Colon (tissue), 2 donors: ENCODE measurements around the gene PCSK6.

ENCODE experiments used
- FAIRE-seq: peaks from 2 replicates; lab custom pipeline; 2012; peaks lifted over from hg19 to GRCh38; lab: Jason Lieb, UNC
- donor health status: control.
- donor health status: control.

The PCSK6 gene

GRCh38 chr15:101446518-101447167 is 42.9 kb downstream of the PCSK6 start:
- FAIRE-seq, result no peak

GRCh38 chr15:101445562-101446517 is 43.7 kb downstream of the PCSK6 start:
- FAIRE-seq, result no peak

DNA sequence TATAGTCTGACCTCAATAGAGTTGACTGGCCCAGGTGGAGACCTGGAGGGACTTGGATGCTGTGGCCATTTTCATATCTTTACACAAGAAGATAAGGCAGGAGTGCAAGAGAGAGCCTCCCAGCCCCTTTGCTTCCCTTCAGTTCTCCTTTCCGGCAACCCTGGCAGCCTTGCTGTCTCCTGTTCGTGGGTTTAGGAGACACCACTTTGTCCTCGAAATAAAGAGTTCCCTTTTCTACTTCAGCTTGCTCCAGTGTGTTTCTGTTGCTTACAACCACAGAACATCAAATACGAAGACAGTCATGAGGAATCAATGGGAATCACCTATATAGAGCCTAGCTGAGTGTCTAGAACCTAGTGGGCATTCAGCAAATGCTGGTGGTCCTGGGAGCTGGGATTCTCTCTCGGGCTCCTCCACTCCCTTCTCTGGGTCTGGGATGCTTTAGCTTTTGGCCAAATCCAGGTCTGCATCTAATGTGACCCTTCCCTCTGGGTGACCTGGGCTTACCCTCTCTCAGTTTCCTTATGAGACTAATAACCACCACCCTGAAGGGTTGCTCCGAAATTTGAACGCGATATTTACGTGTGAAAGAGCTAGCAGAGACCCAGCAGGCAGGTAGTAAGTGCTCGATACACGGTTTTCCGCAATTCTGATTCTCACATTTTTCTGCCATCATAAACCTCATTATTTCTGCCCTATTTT is 44.5 kb downstream of the PCSK6 start:
- FAIRE-seq, result no peak

DNA sequence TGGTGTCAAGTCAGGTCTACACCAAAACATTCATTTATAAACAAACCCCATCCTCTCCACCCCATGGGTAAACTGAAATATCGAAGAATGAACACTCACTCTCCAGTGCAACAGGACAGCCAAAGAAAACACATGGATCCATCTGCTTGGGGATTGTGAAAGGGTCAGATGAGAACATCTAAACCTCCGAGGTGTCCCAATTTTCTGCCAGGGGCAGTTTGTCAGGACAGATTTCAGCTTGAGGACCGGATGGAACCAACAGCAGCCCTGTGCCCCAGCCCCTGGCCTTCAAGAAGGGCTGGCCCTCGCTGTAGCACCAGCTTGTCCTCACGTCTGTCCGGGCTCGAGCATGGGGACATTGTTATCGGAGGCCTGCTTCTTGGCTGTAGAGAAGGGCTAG is 45.5 kb downstream of the PCSK6 start:
- no peak for FAIRE-seq

DNA sequence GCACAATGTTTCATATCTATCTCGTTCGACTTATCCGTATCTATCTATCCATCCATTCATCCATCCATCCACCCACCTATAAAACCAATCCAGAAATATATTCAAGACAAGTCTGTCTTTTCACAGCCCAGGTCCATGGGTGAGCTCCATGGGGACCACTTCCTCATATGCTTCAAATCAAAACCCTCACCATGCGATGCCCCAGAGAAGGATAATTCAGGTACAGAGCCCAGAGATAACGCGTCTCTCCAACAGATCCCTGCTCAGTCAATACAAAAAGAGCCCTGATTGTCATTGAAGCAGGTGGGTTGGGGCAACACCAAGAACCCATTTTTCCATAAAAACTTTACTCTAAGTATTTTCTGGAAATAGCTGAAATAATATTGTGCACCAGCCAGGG is 47.2 kb downstream of the PCSK6 start:
- no peak for FAIRE-seq

DNA sequence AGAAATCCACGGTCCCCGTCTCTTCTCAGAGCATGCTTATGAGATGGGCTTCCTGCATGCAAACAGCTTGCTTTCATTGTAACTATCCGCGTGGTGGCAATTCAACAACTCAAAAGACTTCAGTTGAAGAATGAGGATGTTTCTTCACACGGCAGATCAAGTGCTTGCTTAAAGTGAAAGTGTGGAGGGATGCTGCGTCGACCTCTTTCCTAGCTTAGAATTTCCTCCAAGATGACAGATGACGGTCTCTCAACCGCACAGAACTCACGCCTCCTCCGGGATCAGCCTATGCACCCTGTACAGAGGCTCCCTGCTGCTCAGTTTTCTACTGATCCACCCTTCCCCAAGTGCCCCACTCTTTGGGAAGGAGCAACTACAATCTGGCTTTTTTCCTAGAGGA is 47.8 kb downstream of the PCSK6 start:
- FAIRE-seq, result no peak

DNA sequence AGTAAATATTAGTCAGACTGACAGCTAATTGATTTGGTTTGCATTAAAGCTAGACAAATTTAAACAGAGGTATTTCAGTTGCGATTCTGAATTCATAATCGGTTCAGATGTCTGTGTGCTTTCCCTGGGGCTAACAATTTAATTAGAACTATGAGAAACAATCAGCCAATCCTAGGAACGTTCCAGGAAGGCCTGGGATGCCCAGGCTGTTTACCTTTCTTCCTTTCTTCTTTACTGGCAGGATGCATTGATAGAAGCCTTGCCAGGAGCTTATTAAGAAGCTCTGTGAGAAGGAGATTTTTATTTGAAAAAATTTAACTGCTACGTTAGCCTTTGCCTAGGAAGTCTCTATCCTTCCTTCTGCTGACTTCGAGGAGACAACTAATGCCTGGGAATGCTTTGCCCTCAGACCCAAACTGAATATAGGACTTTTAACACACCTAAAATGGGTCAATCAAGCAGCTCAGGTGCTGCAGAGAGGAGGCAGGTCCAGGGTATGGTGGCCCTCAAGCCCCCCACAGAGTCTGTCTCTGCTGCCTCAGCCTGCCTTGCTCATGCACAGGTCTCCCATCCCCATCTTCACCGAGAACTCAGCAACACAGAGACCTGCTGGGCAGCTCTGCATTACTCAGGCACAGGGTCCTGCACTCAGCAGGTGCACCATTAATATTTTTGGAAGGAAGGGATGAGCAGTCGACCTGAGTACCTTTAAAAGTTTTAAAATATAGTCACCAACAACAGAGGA is 48.5 kb downstream of the PCSK6 start:
- no peak for FAIRE-seq

- no peak for FAIRE-seq
Observed at GRCh38 chr15:101439920-101440319, 49.6 kb downstream of the PCSK6 start.

- FAIRE-seq, result no peak
Observed at GRCh38 chr15:101439285-101439919, 50.1 kb downstream of the PCSK6 start.

GRCh38 chr15:101438482-101439284 is 50.8 kb downstream of the PCSK6 start:
- FAIRE-seq, result no peak

GRCh38 chr15:101437618-101438481 is 51.7 kb downstream of the PCSK6 start:
- no peak for FAIRE-seq

GRCh38 chr15:101437209-101437608 is 52.3 kb downstream of the PCSK6 start:
- FAIRE-seq, result no peak

- no peak for FAIRE-seq
Observed at GRCh38 chr15:101436526-101436925, 53.0 kb downstream of the PCSK6 start.

DNA sequence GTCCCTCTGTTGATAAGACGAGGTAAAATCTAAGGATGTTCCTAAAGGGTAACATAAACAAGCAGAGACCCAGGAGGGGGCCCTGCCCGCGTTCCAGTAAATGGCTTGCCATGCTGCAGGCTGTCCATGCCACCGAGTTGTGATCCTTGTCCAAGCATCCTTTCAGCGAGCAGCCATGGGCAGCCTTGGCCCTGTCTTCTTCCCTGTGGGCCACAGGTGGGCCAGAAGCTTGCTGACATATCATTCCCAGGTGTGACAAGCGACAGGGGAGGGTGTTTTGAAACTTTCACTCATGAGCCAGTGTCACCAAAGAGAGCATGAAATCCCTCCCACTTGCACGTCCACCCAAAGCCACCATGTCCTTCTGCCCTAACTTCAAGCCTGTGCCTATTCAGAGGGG is 53.7 kb downstream of the PCSK6 start:
- no peak for FAIRE-seq

GRCh38 chr15:101434032-101434920 is 55.2 kb downstream of the PCSK6 start:
- FAIRE-seq, result no peak

DNA sequence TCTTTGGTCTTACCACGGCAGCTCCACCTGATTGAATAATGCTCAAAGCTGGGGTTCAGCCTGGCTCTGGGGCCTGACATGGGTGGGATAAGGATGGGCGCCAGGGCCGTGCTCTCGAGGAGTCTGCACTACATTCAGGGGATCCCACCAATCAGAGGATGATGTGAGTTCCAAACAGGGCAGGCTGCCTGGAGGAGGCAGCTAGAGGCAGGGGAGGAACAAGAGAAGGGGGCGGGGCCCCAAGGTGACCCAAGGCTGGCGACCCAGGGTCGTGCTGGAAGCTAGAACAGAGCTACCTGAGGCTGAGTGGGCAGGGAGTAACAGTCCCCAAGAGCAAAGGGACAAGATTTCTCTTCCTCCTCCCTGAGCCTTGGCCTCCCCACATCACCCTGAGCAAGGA is 56.1 kb downstream of the PCSK6 start:
- FAIRE-seq, result no peak

GRCh38 chr15:101432982-101433381 is 56.5 kb downstream of the PCSK6 start:
- no peak for FAIRE-seq

DNA sequence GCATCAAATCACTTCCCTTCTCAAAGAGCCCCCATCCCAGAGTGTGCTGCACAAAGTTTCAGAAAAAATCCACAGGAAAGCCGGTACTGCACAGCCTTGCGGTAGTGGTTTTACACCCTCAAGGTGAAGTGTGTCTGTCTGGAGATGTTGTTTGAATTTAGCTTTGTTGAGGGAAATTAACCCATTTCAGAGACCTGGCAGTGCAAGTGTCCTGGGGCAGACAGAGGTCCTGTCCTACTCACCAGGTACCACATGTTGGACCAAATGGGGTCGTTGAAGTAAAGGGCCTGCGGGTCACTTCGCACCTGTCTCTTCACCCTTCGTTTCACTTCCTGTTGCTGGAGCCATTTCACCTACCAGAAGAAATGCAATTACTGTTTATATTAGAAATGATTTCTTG is 57.8 kb downstream of the PCSK6 start:
- no peak for FAIRE-seq

- no peak for FAIRE-seq
Observed at GRCh38 chr15:101431301-101431700, 58.2 kb downstream of the PCSK6 start.
